Endothelial cell of umbilical vein (primary cell): ENCODE data around the gene DMAP1. TPM values are rescaled to one million over a fixed set of nuclear protein-coding genes. Genes with fewer than 3 reads are reported as not detected.

ENCODE experiments used
- BruUV-seq: library from RNA; stranded (reverse); fragments of 400-500 nt; replicated peaks from 2 replicates; lab custom pipeline; 2021; lab: Mats Ljungman, UMichigan
- CTCF ChIA-PET: fragments of 300-600, 350-600 bp; sonication (Branson Sonifier 250); formaldehyde crosslinking; loops from one replicate; lab custom pipeline; 2021; ENCODE audit warnings: antibody characterized with exemption, inconsistent platforms; lab: Charles Lee
- POLR2A ChIA-PET: fragments of 300-600, 350-600 bp; sonication (Branson Sonifier 250); formaldehyde crosslinking; loops from one replicate; lab custom pipeline; 2021; ENCODE audit warnings: antibody characterized with exemption, inconsistent platforms; lab: Charles Lee
- DNase-seq: peaks from one replicate; pipeline ENCODE4 v3.0.0-alpha.2; 2011; ENCODE audit warnings: low read depth, low spot score
- FAIRE-seq: peaks from 2 replicates; lab custom pipeline; 2011; peaks lifted over from hg19 to GRCh38; lab: Jason Lieb, UNC
- H2AFZ ChIP-seq: 2 replicates; pipeline ENCODE4 v1.6.0; 2012; ENCODE audit warnings: low read depth, low read length, control low read depth, inconsistent platforms
- H3K27ac ChIP-seq: 2 replicates; pipeline ENCODE4 v1.5.1; 2011; ENCODE audit warnings: low read depth, mild to moderate bottlenecking, control low read depth, low read length, moderate library complexity; ENCODE audit not compliant: insufficient read depth
- H3K27me3 ChIP-seq, 2 experiments: 2 replicates each; pipeline versions ENCODE4 v1.6.0 to v1.6.1; 2011; ENCODE audit warnings: low read length in 2 of 2, mixed read lengths in 1 of 2; ENCODE audit not compliant: control insufficient read depth in 2 of 2, insufficient read depth in 2 of 2
- H3K36me3 ChIP-seq, 2 experiments: 2 replicates in 1 of 2; 3 replicates in 1 of 2; pipeline ENCODE4 v1.5.1; 2011; ENCODE audit warnings: low read length in 2 of 2, mild to moderate bottlenecking in 1 of 2, moderate library complexity in 1 of 2; ENCODE audit not compliant: control insufficient read depth in 2 of 2, insufficient read depth in 2 of 2; ENCODE audit errors: extremely low read depth in 1 of 2
- H3K4me1 ChIP-seq: 3 replicates; pipeline ENCODE4 v1.5.1; 2011; ENCODE audit warnings: mild to moderate bottlenecking, low read length; ENCODE audit not compliant: control insufficient read depth, insufficient read depth; ENCODE audit errors: extremely low read depth
- H3K4me2 ChIP-seq: 2 replicates; pipeline ENCODE4 v1.6.1; 2011; ENCODE audit warnings: low read length, control low read depth, mixed read lengths; ENCODE audit not compliant: insufficient read depth
- H3K4me3 ChIP-seq, 3 experiments: fragments of 200-600 bp in 1 of 3; sonication (generic), shearing (Covaris generic) in 1 of 3; replicated peaks in 1 of 3; 2 replicates each; pipeline ENCODE4 v1.5.1; 2011 to 2016; ENCODE audit warnings: control low read depth in 3 of 3, low read length in 3 of 3, mild to moderate bottlenecking in 2 of 3, inconsistent platforms in 1 of 3, low read depth in 1 of 3, moderate library complexity in 1 of 3; ENCODE audit not compliant: insufficient read depth in 1 of 3
- H3K79me2 ChIP-seq: 2 replicates; pipeline ENCODE4 v1.6.0; 2012; ENCODE audit warnings: low read length, inconsistent platforms; ENCODE audit not compliant: control insufficient read depth, insufficient read depth
- H3K9ac ChIP-seq: replicated peaks from 2 replicates; pipeline ENCODE3; 2011; ENCODE audit warnings: low read length, control low read depth; ENCODE audit not compliant: insufficient read depth; ENCODE audit errors: extremely low read depth
- H3K9me1 ChIP-seq: replicated peaks from 3 replicates; pipeline ENCODE4 v1.6.0; 2011; ENCODE audit warnings: mild to moderate bottlenecking, low read length; ENCODE audit not compliant: control insufficient read depth, insufficient read depth; ENCODE audit errors: extremely low read depth
- H3K9me3 ChIP-seq: replicated peaks from 2 replicates; pipeline ENCODE4 v1.5.1; 2012; ENCODE audit warnings: low read length, inconsistent platforms; ENCODE audit not compliant: control insufficient read depth, insufficient read depth
- H4K20me1 ChIP-seq: replicated peaks from 2 replicates; pipeline ENCODE3; 2011; ENCODE audit warnings: mild to moderate bottlenecking, low read length; ENCODE audit not compliant: control insufficient read depth, insufficient read depth; ENCODE audit errors: extremely low read depth
- EZH2 ChIP-seq: IDR thresholded peaks from 2 replicates; pipeline ENCODE4 v1.6.1; 2012; ENCODE audit warnings: borderline replicate concordance, low read depth, mild to moderate bottlenecking, moderate library complexity, low read length, inconsistent platforms; ENCODE audit not compliant: severe bottlenecking
- FOS ChIP-seq: IDR thresholded peaks from 2 replicates; pipeline ENCODE4 v1.6.1; 2011; ENCODE audit warnings: mild to moderate bottlenecking, low read length, moderate library complexity, borderline replicate concordance; ENCODE audit not compliant: insufficient read depth
- GATA2 ChIP-seq: IDR thresholded peaks from 2 replicates; pipeline ENCODE4 v1.7.0; 2011; ENCODE audit warnings: low read depth, mild to moderate bottlenecking, moderate library complexity, mixed read lengths, low read length; ENCODE audit not compliant: insufficient read length, insufficient read depth
- JUN ChIP-seq: IDR thresholded peaks from 2 replicates; pipeline ENCODE4 v1.6.1; 2011; ENCODE audit warnings: borderline replicate concordance, low read depth; ENCODE audit not compliant: insufficient read length, insufficient read depth
- MYC ChIP-seq: IDR thresholded peaks from one replicate; pipeline ENCODE4 v1.6.1; 2011; ENCODE audit warnings: mild to moderate bottlenecking, low read depth, low read length
- POLR2A ChIP-seq: IDR thresholded peaks from 2 replicates; pipeline ENCODE4 v1.6.1; 2012; ENCODE audit warnings: low read depth, mild to moderate bottlenecking, control low read depth, low read length
- POLR2AphosphoS5 ChIP-seq: IDR thresholded peaks from 2 replicates; pipeline ENCODE4 v1.6.1; 2012; ENCODE audit warnings: low read depth, mild to moderate bottlenecking, control low read depth, low read length, moderate library complexity; ENCODE audit not compliant: insufficient read depth
- dilution Hi-C: fragments of 300-500 bp; cut with MboI; formaldehyde crosslinking; loops from one replicate; pipeline ENCODE4 v1.15.0; 2019; ENCODE audit warnings: low sequenced_read_pairs; ENCODE audit not compliant: extremely low pct_ligation_motif_present
- intact Hi-C: fragments of 100-400 bp; cut with micrococcal nuclease; formaldehyde crosslinking; loops from one replicate; pipeline ENCODE4 v1.10.0; 2022
- polyA plus RNA-seq, 4 experiments: library from polyadenylated mRNA; depleted of rRNA in 3 of 4; stranded (reverse) in 3 of 4; unstranded in 1 of 4; fragments of >200 nt; gene quantifications; 2 replicates each; pipeline versions ENCODE4 v1.2.1 to v1.2.3, GENCODE V29; 2011 to 2012; ENCODE audit warnings: missing spikeins in 1 of 4
- total RNA-seq: library from RNA; stranded (reverse); gene quantifications from 2 replicates; pipeline ENCODE4 v1.2.3, GENCODE V29; 2021
- TF ChIP-seq, protein P1 (sequence below): IDR thresholded peaks from 2 replicates; pipeline ENCODE4 v1.6.1; 2011; ENCODE audit not compliant: insufficient read depth, insufficient read length
- TF ChIP-seq, protein P2 (sequence below), 2 donors: IDR thresholded peaks; 1 replicate in 1 of 2; 2 replicates in 1 of 2; pipeline ENCODE4 v1.5.1; 2011; ENCODE audit warnings: low read length in 2 of 2, mild to moderate bottlenecking in 2 of 2, moderate library complexity in 2 of 2, control low read depth in 1 of 2, inconsistent platforms in 1 of 2, low read depth in 1 of 2; ENCODE audit not compliant: insufficient read depth in 1 of 2; ENCODE audit errors: extremely low read depth in 1 of 2

Gene DMAP1
- total and polyA plus RNA-seq, 2 donors (not counting 3 experiments of a cell fraction or from before 2014, with no cell fraction given) = 42.9 to 63.2 TPM

DNA sequence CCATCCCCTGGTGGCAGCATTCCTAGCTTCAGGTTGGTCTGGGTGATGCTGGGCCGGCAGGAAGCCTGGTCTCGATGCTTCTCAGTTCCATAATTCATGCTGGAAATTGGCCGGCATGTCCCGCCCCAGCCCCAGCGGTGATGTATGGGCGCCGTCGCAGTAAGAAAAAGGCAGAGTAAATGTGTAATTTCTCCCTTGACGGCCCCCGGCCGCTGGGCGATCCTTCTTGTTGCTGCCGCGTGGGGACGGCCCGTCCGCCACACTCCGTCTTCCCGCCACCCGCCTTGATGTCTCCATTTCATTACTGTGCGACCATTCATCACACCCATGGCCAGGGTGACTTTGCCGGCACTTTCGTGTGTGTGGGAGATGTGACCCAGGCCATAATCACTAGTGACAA is 8.5 kb downstream of the DMAP1 start:
- Histone ChIP-seq H3K9ac (no peak overlapping the region), H3K9me3 (no peaks in the 10 kb centered on the region), H3K9me1 (no peaks in the 10 kb centered on the region), H3K36me3 (peaks cover 4 to 35% of the 10 kb centered on the region in 2 experiments), H4K20me1 (no peaks in the 10 kb centered on the region), H3K27me3 (no peaks in the 10 kb centered on the region), H3K4me1 (no peaks in the 10 kb centered on the region), H2AFZ (no peak overlapping the region), H3K27ac (no peak overlapping the region), H3K4me2 (no peak overlapping the region), H3K4me3 (no peak overlapping the region), H3K79me2 (no peaks in the 10 kb centered on the region)
- no TSS peak for BruUV-seq
- intact Hi-C loops = no loop called here
- dilution Hi-C loops = no loop called here
- DNase-seq = no peak
- no peak for FAIRE-seq
- ChIA-PET POLR2A (no interaction called here), CTCF (no interaction called here)
- no peak for TF ChIP-seq POLR2AphosphoS5
- TF ChIP-seq FOS = no peak
- TF ChIP-seq GATA2 = no peak
- no peak for TF ChIP-seq POLR2A
- TF ChIP-seq EZH2 = no peak

DNA sequence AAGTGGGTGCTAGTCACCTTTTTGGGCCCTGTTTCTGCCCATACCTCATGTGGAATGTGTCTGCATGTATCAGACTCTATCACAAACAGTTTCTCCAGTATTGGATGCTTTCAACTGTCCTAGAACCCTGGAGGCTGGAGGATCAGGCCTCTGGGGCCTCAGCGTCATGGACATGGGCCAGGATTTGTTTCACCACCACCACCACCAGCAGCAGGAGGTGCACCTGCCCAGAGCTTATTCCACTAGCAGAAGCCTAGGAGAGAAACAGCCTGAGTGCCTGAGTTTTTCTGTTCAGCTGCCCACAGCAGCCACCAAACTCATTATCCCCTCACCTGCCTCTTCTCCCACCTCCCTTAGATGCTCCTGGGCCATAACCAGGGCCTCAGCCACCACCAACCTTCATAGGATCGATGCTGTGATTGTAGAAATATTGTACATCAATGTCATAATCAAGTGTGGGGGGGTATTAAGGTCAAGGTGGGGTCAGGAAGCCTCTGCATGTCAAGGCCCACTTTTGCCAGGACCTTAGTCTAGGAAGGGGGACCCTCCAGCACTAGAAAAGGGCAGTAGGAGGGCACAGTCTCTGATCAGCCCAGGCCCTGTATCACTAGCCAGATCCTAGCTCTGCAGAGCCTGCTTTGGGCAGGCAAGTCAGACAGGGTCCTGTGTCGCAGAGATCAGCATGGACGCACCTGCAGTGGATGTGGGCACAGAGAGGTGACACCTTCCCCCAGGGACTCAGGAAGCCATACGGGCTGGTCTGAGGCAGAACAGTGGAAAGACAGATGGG is 9.3 kb downstream of the DMAP1 start:
- TF ChIP-seq GATA2 (no peak), POLR2A (no peak), POLR2AphosphoS5 (no peak), MYC (no peak), EZH2 (no peak), JUN (no peak), FOS (no peak)
- TF ChIP-seq, protein P1, sequence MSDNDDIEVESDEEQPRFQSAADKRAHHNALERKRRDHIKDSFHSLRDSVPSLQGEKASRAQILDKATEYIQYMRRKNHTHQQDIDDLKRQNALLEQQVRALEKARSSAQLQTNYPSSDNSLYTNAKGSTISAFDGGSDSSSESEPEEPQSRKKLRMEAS = no peak
- TF ChIP-seq, protein P2, sequence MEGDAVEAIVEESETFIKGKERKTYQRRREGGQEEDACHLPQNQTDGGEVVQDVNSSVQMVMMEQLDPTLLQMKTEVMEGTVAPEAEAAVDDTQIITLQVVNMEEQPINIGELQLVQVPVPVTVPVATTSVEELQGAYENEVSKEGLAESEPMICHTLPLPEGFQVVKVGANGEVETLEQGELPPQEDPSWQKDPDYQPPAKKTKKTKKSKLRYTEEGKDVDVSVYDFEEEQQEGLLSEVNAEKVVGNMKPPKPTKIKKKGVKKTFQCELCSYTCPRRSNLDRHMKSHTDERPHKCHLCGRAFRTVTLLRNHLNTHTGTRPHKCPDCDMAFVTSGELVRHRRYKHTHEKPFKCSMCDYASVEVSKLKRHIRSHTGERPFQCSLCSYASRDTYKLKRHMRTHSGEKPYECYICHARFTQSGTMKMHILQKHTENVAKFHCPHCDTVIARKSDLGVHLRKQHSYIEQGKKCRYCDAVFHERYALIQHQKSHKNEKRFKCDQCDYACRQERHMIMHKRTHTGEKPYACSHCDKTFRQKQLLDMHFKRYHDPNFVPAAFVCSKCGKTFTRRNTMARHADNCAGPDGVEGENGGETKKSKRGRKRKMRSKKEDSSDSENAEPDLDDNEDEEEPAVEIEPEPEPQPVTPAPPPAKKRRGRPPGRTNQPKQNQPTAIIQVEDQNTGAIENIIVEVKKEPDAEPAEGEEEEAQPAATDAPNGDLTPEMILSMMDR (IDR thresholded peaks at IDR 0.05; ENCODE audit: extremely low read depth in 1 of 2, insufficient read depth in 1 of 2, low read depth in 1 of 2, low read length in 2 of 2) = no peak
- intact Hi-C loops (no loop called here), dilution Hi-C loops (no loop called here)
- no peaks in the 10 kb centered on the region for H4K20me1 ChIP-seq
- H3K4me2 ChIP-seq = no peak overlapping the region
- no peak overlapping the region for H3K27ac ChIP-seq
- POLR2A ChIA-PET = no interaction called here
- H3K4me3 ChIP-seq = no peak overlapping the region
- no peak overlapping the region for H3K9ac ChIP-seq
- no peaks in the 10 kb centered on the region for H3K9me1 ChIP-seq
- peaks cover 4 to 35% of the 10 kb centered on the region in 2 experiments for H3K36me3 ChIP-seq
- DNase-seq (no peak), FAIRE-seq (no peak)
- no TSS peak for BruUV-seq
- H2AFZ ChIP-seq = no peak overlapping the region
- no peaks in the 10 kb centered on the region for H3K9me3 ChIP-seq
- no peaks in the 10 kb centered on the region for H3K27me3 ChIP-seq
- H3K79me2 ChIP-seq = no peaks in the 10 kb centered on the region
- H3K4me1 ChIP-seq = no peaks in the 10 kb centered on the region
- CTCF ChIA-PET = no interaction called here
